BJ (cell line): Measurements from ENCODE around the gene UBE2S. TPM values are rescaled to one million over a fixed set of nuclear protein-coding genes. Genes with fewer than 3 reads are reported as not detected.

Experiments used
- CTCF ChIA-PET: fragments of 350-600 bp; formaldehyde crosslinking; extraction: SDS; loops from one replicate; lab custom pipeline; 2021; ENCODE audit warnings: antibody characterized with exemption, inconsistent platforms; lab: Yijun Ruan, JAX
- POLR2A ChIA-PET: fragments of 300-600 bp; sonication (Branson Sonifier 250); formaldehyde crosslinking; extraction: SDS; loops from one replicate; lab custom pipeline; 2021; ENCODE audit warnings: antibody characterized with exemption; lab: Charles Lee
- DNase-seq: peaks from one replicate; pipeline ENCODE4 v3.0.0-alpha.2; 2011; ENCODE audit warnings: low read depth
- H3K27me3 ChIP-seq: 2 replicates; pipeline ENCODE4 v1.6.0; 2011; ENCODE audit warnings: low read length; ENCODE audit not compliant: control insufficient read depth, insufficient read depth
- H3K36me3 ChIP-seq: 2 replicates; pipeline ENCODE4 v1.5.1; 2011; ENCODE audit warnings: low read length; ENCODE audit not compliant: control insufficient read depth, insufficient read depth
- H3K4me3 ChIP-seq: 2 replicates; pipeline ENCODE4 v1.5.1; 2011; ENCODE audit warnings: low read depth, mild to moderate bottlenecking, control low read depth, low read length
- CTCF ChIP-seq: IDR thresholded peaks from 2 replicates; pipeline ENCODE4 v1.5.1; 2011; ENCODE audit warnings: low read depth, mild to moderate bottlenecking, control low read depth, inconsistent platforms, low read length, moderate library complexity; ENCODE audit not compliant: insufficient read depth
- polyA plus RNA-seq: library from polyadenylated mRNA; depleted of rRNA; stranded (reverse); fragments of >200 nt; gene quantifications from 2 replicates; pipeline ENCODE4 v1.2.3, GENCODE V29; 2011

The UBE2S gene
- polyA plus RNA-seq, 1 experiment, result 79.4 TPM

DNA sequence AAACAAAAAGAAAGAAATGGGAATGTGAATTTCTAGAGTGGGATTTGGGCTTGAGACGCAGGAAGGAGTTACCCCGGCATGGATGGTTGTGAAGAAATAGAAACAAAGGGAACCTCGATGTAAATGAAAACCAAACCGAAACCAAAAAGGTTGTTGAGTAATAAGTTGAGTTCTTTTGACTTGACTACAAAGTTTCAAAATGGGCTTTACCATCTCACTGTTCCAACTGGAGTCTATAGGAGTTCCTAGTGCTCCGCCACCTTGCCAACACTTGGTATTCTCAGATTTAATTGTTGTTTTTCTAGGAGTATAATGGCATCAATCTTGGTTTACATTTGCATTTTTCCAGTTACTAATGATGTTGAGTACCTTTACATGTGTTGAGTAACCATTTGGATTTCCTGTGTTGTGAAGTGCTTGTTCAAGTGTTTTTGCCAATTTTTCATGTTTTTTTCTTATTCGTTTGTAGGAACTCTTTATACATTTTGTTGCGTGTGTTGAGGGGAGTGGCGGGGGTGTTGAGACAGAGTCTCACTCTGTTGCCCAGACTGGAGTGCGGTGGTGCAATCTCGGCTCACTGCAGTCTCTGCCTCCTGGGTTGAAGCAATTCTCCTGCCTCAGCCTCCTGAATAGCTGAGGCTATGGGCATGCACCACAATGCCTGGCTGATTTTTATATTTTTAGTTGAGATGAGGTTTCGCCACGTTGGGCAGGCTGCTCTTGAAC is 9.2 kb downstream of the UBE2S start:
- no peak for TF ChIP-seq CTCF
- no peak overlapping the region for H3K4me3 ChIP-seq
- ChIA-PET POLR2A (no interaction called here), CTCF (interaction anchor here (1.3 to 2.8 kb wide), 2 partner anchors 20 to 97 kb away, joined by 3 to 6 read pairs; no protein-coding TSS in a partner anchor)
- no peaks in the 10 kb centered on the region for H3K27me3 ChIP-seq
- DNase-seq, result no peak
- H3K36me3 ChIP-seq, result peaks cover 13% of the 10 kb centered on the region

GRCh38 chr19:55392820-55393761 is 14.5 kb downstream of the UBE2S start:
- DNase-seq, result no peak
- no peak for TF ChIP-seq CTCF
- Histone ChIP-seq H3K4me3 (no peak overlapping the region), H3K36me3 (peaks cover 23% of the 10 kb centered on the region), H3K27me3 (no peaks in the 10 kb centered on the region)
- ChIA-PET POLR2A (no interaction called here), CTCF (no interaction called here)

DNA sequence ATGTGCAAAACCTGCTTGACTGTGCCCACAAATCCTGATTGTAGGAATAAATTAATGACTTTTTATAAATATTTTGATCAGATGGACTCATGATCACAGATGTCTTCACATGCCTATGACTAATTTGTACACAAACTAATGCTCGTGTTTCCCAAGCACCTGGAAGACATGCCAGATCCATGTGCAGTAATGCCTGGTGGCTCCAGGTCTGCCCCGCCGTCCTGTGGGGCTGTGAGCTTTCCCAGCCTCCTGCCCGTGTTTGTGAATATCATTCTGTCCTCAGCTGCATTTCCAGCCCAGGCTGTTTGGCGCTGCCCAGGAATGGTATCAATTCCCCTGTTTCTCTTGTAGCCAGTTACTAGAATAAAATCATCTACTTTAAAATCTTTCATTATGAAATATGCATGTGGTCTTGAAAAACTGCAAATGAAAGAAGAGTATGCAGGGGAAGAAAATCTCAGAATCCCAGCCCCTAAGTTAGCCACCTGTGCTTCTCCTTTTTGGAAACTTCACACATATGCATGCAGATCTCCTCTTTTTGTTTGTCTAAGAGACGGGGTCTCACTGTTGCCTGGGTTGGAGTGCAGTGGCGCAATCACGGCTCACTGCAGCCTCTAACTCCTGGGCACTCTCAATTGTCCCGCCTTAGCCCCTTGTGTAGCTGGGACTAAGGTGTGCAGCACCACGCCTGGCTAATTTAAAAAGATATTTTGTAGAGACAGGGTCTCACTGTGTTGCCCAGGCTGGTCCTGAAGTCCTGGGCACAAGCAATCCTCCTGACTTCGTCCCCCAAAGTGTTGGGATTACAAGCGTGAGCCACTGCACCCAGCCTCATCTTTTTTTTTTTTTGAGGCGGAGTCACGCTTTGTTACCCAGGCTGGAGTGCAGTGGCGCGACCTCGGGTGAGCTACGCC is 15.6 kb downstream of the UBE2S start:
- POLR2A ChIA-PET, result no interaction called here
- no peak for DNase-seq
- no peaks in the 10 kb centered on the region for H3K27me3 ChIP-seq
- CTCF ChIA-PET, result interaction anchor here (2.9 kb wide), 1 partner anchor 90 kb away, joined by 12 read pairs; no protein-coding TSS in a partner anchor
- TF ChIP-seq CTCF, result no peak
- no peak overlapping the region for H3K4me3 ChIP-seq
- peaks cover 32% of the 10 kb centered on the region for H3K36me3 ChIP-seq

DNA sequence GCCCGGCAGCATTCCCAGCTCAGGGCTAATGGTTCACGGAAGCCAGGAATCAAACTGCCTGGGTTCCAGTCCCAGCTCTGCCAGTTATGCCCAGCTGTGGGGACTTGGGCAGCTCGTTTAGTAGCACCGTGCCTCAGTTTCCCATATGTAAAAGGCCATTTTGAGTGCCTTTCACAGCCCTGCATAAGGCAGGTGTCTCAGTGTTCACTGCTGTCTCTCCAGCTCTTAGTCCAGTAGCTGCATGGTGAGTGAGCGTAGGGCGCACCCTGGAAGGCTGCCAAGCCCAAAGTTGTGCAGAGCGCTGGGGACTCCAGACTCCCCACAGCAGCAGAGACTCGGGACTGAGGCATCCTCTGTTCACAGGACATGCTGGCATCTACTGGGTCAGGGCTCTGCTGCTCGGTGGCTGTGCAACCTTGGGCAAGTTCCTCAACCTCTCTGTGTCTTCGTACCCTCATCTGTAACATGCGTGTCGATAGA is 16.4 kb downstream of the UBE2S start:
- CTCF ChIA-PET, result interaction anchor here (2.9 kb wide), 1 partner anchor 90 kb away, joined by 12 read pairs; no protein-coding TSS in a partner anchor
- no peaks in the 10 kb centered on the region for H3K27me3 ChIP-seq
- DNase-seq, result no peak
- H3K4me3 ChIP-seq, result no peak overlapping the region
- H3K36me3 ChIP-seq, result peaks cover 38% of the 10 kb centered on the region
- TF ChIP-seq CTCF, result no peak
- POLR2A ChIA-PET, result no interaction called here
